ENCODE data around the gene SLC35B2. TPM values are rescaled to one million over a fixed set of nuclear protein-coding genes. Genes with fewer than 3 reads are reported as not detected.
A peak's percentile ranks its signal among the peaks of the same experiment; 100 is the strongest.

Gene SLC35B2
- polyA plus RNA-seq, 3 donors = 17.4 to 54.0 (median 30.6) TPM

GRCh38 chr6:44228031-44228430 lies 29.3 kb downstream of the SLC35B2 start:
- H3K4me1 Mint-ChIP-seq = peaks cover 51% of the 10 kb centered on the region
- Histone ChIP-seq H3K9ac (ENCODE audit: insufficient read depth, low read length, poor library complexity, severe bottlenecking) (no peak overlapping the region), H3K27ac (ENCODE audit: low read depth in 1 of 2, low read length in 2 of 2) (no peak overlapping the region), H2AFZ (ENCODE audit: insufficient read depth, low read depth, low read length, poor library complexity, severe bottlenecking) (no peak overlapping the region), H3K4me3 (replicated peaks in 1 of 3; ENCODE audit: low read depth in 2 of 3, low read length in 3 of 3) (no peak overlapping the region), H3K36me3 (replicated peaks in 1 of 2; ENCODE audit: control insufficient read depth in 1 of 2, insufficient read depth in 2 of 2, low read length in 2 of 2) (peaks cover 5 to 14% of the 10 kb centered on the region in 2 donors), H3K9me3 (replicated peaks in 1 of 2; ENCODE audit: control insufficient read depth in 1 of 2, insufficient read depth in 1 of 2, low read length in 2 of 2) (no peaks in the 10 kb centered on the region), H4K20me1 (ENCODE audit: insufficient read depth, low read length) (peaks cover 11% of the 10 kb centered on the region), H3K27me3 (ENCODE audit: control insufficient read depth in 2 of 2, insufficient read depth in 2 of 2, low read length in 2 of 2) (peaks cover 0 to 2% of the 10 kb centered on the region in 2 donors), H3K4me2 (replicated peaks; ENCODE audit: extremely low read depth, low read length, poor library complexity, severe bottlenecking) (no peak overlapping the region), H3K4me1 (ENCODE audit: control insufficient read depth in 1 of 2, insufficient read depth in 2 of 2, low read length in 2 of 2) (peaks cover 34 to 38% of the 10 kb centered on the region in 2 donors), H3K79me2 (ENCODE audit: insufficient read depth, low read length) (peaks cover 21% of the 10 kb centered on the region)
- peaks cover 15 to 32% of the 10 kb centered on the region in 2 donors for H3K36me3 Mint-ChIP-seq
- intact Hi-C loops (cut with micrococcal nuclease) = no loop called here
- no peak for TF ChIP-seq CTCF (IDR thresholded peaks at IDR 0.05)
- no peak overlapping the region for H3K4me3 Mint-ChIP-seq
- H3K27me3 Mint-ChIP-seq (ENCODE audit: low read depth in 3 of 3) = peaks cover 3 to 10% (median 5%) of the 10 kb centered on the region in 3 donors
- peaks cover 0 to 2% (median 0%) of the 10 kb centered on the region in 7 donors for H3K9me3 Mint-ChIP-seq
- no CpG with 5 or more reads among the region's 6 CpGs for WGBS (ENCODE audit: insufficient coverage)
- H3K27ac Mint-ChIP-seq = no peak overlapping the region
- DNase-seq = no peak

GRCh38 chr6:44227148-44227793 lies 30.1 kb downstream of the SLC35B2 start:
- TF ChIP-seq CTCF (IDR thresholded peaks at IDR 0.05) = no peak
- Histone ChIP-seq H3K79me2 (ENCODE audit: insufficient read depth, low read length) (peaks cover 21% of the 10 kb centered on the region), H3K27me3 (ENCODE audit: control insufficient read depth in 2 of 2, insufficient read depth in 2 of 2, low read length in 2 of 2) (peaks cover 0 to 7% of the 10 kb centered on the region in 2 donors), H4K20me1 (ENCODE audit: insufficient read depth, low read length) (peaks cover 11% of the 10 kb centered on the region), H3K4me1 (ENCODE audit: control insufficient read depth in 1 of 2, insufficient read depth in 2 of 2, low read length in 2 of 2) (peaks cover 37 to 41% of the 10 kb centered on the region in 2 donors), H3K27ac (ENCODE audit: low read depth in 1 of 2, low read length in 2 of 2) (no peak overlapping the region), H3K4me2 (replicated peaks; ENCODE audit: extremely low read depth, low read length, poor library complexity, severe bottlenecking) (no peak overlapping the region), H3K9ac (ENCODE audit: insufficient read depth, low read length, poor library complexity, severe bottlenecking) (no peak overlapping the region), H3K4me3 (replicated peaks in 1 of 3; ENCODE audit: low read depth in 2 of 3, low read length in 3 of 3) (no peak overlapping the region), H3K36me3 (replicated peaks in 1 of 2; ENCODE audit: control insufficient read depth in 1 of 2, insufficient read depth in 2 of 2, low read length in 2 of 2) (peaks cover 0 to 14% of the 10 kb centered on the region in 2 donors), H2AFZ (ENCODE audit: insufficient read depth, low read depth, low read length, poor library complexity, severe bottlenecking) (no peak overlapping the region), H3K9me3 (replicated peaks in 1 of 2; ENCODE audit: control insufficient read depth in 1 of 2, insufficient read depth in 1 of 2, low read length in 2 of 2) (no peaks in the 10 kb centered on the region)
- 100% methylated on average over 2 of the region's 7 CpGs for WGBS (ENCODE audit: insufficient coverage)
- H3K36me3 Mint-ChIP-seq = peaks cover 13 to 28% of the 10 kb centered on the region in 2 donors
- peak overlapping the region in 1 of 7 donors; percentile 33 for H3K27ac Mint-ChIP-seq
- H3K4me1 Mint-ChIP-seq = peaks cover 55% of the 10 kb centered on the region
- H3K9me3 Mint-ChIP-seq = peaks cover 0 to 2% (median 0%) of the 10 kb centered on the region in 7 donors
- intact Hi-C loops (cut with micrococcal nuclease) = no loop called here
- no peak for DNase-seq
- no peak overlapping the region for H3K4me3 Mint-ChIP-seq
- H3K27me3 Mint-ChIP-seq (ENCODE audit: low read depth in 3 of 3) = peaks cover 3 to 17% (median 7%) of the 10 kb centered on the region in 3 donors

All from CD14-positive monocyte (primary cell).